Inflammatory macrophage treated with lipopolysaccharide for 1 hour (primary cell): ENCODE data around the gene CALML3.
A peak's percentile ranks its signal among the peaks of the same experiment; 100 is the strongest.

Source experiments
- DNase-seq, 2 donors: peaks; one replicate each; pipeline ENCODE4 v3.0.0-alpha.2; 2020 to 2022

CALML3 gene

DNA sequence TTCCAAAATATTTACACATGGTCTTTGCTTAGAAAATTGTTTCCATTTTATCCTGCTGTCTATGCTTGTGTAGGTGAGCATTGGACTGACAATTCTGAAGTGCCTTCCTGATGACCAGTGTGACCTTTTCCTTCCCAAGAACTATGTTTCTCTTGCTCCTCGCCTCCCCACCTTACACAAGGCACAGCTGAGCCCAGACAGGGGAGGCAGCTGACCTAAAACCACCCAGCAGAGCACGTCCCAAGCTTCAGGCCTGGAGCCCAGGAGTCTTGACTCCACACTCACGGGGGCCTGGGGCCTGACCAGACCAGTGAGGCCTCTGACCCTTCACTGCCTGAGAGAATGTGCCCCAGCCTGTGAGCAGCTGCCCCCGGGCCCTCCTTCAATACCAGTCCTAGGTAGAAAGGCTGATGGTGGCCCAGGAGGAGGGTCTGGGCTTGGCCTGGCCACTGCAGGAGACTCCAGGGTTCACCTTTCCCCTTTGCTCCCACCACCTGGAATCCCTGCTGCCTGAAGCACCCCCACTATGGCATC, 32.4 kb upstream of the CALML3 start:
- no peak for DNase-seq

DNA sequence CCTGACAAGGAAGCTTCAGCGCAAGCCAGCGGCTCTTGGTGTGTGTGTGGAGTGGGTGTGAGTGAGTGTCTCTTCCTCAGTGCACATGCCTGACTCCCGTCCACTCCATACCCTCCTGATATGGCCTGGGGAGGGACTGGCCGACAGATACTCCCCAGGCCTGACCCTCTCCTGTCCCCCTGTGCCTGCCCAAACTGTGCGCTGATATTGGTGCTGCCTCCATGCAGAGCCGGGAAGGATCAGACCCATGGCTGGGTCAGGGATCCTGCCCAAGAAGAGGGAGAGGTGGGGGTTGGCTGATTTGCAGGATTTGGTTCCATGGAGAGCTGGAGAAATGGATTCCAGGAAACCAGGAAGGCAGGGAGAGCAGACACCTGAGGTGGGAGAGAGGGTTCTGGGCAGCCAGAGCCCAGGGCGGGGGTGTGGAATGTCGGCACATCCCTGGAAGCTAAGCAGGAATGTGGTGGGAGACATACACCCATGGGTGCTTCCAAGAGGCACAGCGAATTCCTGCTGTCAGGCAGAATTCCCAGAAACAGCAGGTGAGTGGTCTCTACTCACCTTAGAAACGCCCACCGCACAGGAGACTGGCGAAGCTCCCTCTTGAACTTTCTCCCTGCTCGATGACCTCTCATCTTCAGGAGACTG, 31.7 kb upstream of the CALML3 start:
- no peak for DNase-seq

DNA sequence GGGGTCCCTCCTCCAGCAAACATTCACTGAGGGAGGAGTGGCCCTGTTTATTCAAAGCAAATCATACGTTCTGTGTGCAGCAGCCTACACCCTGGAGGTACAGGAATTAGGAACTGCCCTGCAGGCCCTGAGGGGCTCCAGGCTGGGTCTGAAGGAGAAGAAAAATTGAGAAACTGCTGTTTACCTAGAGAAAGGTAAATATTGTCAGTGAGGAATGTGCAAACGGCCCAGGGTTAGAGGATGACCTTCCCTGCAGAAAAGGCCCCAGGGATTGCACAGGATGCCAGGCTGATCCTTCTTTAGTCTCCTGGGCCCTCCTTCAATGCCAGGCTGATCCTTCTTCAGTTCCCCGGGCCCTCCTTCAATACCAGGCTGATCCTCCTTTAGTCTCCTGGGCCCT, 31.1 kb upstream of the CALML3 start:
- DNase-seq = no peak

DNA sequence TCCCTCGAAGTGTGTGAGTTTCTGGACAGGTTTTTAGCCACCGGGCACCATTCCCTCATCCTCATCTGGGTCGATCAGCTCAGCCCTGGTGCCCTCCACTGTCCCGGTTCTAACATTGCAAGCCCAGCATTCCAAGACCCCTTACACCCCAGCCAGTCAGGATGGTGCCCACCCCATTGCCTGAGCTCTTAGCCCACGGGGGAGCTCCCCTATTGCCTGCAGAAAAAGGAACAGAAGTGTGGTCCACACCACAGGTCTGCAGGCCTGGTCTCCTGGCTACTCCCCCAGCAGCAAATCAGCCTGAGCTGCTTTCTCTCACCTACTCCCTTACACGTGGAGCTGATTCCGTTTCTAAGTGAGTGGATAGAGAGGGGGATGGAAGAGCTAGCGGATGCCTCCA, 30.1 kb upstream of the CALML3 start:
- no peak for DNase-seq

DNA sequence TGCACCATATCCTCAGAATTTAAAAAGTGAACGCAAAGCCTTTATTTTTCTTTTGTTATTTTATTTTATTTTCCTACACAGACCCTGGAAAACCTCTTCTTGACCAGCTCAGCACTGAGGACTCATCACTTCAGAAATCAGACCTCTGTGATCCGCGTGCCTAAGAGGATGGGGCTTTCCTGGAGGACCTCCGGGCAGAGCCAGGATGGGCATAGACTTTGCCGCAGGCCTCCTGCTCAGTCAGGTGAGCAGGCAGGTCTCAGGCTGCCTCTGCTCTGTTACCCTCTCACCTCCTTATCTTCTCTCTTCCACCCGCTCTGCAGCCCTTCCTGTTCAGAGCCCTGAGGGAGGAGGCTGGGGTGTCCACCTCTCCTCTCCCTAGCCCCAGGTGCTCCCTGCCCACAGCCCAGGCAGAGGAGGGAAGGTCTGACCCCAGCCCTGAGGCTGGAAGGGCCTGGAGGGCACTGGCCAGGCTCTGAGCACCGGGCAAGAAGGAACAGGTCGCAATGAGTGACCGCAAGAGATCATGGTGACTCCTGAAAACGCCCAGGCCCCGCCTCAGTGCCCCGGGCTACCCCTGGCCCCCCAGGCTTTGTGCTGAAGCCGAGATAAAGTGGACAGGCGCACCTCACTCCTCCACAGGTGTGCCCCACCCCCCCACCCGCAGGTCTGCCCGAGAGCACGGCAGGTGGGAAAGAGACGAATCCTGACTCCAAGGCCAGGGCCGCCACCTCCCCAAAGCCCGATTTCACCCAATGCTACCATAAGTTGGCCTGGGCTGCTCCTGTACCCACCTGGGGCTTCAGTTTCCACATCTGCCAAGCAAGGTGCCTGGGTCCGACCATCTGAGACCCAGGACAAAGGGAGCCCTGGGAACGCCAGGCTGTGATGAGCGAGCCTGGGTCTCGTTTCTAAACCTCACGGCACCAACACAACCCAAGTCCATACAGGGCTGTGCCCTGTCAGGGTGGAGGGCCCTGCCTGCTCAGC, 28.2 kb upstream of the CALML3 start:
- no peak for DNase-seq

DNA sequence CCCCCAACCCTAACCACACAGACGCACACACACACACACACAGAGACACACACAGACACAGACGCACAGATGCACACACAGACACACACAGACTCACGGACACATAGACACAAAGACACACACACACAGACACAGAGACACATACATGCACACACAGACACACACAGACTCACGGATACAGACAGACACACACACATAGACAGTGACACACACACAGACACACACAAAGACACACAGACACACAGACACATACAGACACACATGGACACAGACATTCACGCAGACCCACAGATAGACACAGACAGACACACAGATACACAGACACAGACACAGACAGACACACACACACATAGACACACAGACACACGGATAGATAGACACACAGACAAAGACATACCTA, 27.5 kb upstream of the CALML3 start:
- no peak for DNase-seq

DNA sequence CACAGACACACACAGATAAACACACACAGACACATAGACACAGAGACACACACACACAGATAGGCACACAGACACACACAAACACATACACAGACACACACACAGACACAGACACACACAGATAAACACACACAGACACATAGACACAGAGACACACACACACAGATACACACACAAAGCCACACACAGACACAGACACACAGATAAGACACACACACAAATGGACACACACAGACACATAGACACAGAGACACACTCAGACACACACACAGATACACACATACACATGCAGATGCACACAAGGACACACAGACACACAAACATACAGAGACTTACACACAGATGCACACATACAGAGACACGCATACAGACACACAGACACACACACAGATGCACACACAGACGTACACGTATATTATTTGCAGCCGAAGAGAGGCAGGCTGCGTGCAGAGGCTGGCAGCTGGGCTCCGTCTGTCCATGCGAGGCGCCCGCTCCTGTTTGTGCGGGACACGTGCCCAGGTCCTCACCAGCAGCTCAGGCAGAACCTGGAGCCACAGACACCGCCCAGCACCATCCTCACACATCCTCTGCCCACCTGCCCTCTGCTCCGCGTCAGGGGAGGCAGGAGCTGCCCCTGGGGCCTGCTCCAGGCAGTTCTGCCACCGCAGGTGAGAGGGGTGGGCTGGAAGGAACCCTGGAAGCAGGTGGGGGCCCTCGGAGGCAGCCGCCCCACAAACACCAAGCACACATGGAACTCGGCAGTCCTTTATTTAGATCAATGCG, 26.6 kb upstream of the CALML3 start:
- DNase-seq = no peak

DNA sequence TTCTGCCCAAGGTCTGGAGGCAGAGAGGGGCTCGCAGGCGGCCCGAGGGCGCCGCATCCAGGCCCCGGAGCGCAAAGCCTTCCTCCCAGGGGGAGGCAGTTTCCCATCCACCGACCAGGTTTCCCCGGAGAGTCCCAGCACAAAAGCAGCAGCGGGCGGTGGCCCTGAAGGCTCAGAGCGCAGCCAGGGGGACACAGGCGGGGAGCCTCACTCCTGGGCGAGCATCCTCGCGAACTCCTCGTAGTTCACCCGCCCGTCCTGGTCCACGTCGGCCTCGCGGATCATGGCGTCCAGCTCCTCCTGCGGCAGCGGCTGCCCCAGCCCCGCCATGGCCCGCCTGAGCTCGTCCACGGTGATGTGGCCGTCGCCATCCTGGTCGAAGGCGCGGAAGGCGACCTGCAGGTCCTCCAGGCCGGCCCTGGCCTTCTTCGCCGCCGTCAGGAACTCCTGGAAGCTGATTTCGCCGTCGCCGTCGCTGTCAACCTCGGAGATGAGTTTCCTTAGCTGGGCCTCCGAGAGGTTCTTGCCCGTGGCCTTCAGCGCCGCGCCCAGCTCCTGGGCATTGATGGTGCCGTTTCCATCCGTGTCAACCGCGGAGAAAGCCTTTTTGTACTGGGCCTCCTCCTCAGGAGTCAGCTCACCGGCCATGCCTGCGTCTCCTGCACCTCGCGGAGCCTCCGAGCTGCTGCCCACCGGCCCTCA, 25.8 kb upstream of the CALML3 start:
- DNase-seq = no peak

DNA sequence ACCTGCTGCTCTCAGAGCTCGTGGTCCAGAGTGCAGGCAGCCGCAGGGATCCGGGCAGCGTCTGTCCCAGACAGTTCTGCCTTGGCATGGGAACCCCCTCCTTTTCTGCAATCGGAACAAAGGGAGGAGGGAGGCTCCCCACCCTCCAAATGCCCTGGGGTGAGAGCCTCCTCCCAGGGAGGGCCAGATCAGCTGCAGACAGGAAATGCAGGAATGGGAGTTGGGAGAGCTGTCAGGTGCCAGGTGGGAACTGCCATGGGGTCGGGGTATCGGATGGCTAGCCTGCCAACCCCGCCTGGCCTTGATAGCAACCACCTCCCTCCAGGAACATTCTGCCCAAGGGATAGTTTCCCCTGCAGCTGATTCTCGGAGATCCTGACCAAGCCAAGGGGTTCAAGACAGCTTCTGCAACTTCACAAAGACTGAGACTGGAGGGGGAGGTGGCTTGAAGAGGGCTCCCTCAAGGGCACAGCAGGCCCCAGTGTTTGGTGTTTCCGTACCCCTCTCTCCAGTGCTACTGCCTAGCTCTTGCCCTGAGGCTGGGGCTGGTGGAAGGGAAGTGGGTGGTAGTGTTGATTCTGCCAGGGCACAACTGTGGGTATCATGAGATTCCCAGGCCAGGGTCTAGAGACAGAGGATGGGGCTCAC, 25.1 kb upstream of the CALML3 start, which contains the start of gene CALML5:
CALML5 (minus strand) TSS at position 78 of the 648 bp plus-strand sequence. CDS start 132 bp downstream, outside the sequence.
- DNase-seq = no peak

DNA sequence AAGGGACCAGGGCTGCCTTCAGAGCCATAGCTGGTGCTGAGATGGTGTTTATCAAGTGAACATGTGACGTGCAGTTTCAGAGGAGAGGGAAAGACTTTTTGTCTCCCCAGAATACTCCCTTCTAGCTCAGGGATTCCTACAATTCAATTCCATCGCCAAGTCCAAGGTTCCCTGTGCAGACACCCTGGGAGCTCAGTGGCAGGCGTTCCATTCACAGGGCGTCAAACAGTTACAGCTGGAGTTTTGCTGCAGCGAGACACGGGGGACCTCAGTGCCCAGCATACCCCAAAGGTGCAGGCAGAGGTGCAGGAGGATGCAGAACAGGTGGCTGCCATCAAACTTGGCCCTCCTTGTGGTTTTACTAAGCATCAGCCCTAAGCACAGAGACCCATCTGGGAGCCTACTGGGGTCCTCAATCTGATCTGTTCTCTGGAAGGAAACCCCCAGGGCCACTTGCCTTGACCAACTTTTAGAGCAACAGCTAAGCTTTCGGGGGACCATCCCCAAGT, 24.5 kb upstream of the CALML3 start:
- no peak for DNase-seq

DNA sequence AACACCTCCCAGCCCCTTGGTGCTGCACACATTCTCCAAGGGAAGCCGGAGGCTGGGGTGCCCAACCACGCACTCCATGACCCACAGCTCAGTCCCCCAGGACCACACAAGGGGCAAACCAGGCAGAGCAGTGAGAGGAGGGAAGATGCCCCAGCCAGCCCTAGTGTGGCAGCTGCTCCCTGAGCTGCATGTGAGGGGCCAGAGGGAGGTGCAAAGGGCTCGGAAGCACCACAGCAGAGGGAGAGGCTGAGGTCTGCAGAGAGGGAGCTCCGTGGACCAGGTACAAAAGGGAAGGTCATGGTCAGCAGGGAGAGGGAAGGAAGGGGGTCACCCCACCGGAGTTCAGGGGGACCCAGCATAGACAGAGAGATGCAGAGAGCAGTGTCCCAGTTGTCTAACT, 23.9 kb upstream of the CALML3 start:
- no peak for DNase-seq

DNA sequence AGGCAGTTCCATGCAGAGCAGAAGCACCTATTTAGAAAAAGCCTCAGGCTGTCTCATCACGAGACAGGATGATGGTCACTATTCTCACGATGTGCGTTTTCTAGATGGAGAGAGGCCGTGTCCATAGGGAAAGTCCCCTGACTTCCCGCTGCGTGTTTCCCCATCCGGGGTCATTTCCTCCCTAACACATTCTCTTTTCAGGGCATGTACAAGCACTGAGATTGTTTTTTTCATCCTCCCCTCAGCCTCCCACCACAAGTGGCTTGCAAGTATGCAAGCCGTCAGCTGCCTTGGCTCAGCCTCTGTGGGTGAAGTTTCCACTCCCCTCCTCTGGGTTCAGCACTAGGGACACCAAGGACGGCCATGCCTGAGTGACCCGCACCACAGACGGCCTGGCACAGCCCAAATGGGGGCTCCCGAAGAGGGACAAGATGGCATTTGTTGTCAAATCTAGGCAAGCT, 22.7 kb upstream of the CALML3 start:
- peak; percentile 0 to 3 for DNase-seq

DNA sequence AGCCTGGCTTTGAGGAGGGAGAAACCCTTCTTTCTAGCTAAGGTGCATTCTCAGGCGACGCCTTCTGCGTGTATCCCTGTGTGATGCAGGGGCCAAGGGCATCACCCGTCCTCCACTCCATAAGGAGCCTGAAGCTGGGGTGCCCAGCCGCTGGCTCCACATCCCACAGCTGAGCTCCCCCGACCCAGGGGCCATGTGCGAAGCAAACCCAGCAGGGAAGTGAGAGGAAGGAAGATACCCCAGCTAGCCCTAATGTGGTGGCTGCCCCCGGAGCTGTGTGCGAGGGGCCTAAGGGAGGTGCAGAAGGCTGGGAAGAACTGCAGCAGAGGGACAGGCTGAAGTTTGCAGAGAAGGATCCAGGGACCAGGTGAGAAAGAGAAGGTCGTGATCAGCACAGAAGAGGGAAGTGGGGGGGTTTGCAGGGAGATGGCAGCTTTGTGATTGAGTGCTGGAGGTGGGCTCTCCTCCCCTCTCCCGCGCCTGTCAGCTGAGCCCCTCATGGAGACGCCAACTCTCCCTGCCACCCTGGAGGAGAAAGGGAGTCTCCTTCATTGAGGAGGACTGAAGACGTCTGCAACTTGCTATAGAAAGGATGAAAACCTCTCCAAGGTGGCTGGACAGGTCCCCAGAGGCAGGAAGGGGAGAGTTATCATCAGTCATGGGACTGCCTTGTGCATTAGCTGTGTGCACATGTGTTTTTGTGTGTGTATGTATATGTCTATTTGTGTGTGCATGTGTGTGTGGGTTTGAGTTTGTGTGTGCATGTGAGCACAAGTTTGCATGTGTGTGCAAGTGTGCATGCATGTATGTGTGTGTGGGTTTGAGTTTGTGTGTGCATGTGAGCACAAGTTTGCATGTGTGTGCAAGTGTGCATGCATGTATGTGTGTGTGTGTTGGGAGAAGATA, 21.9 kb upstream of the CALML3 start:
- no peak for DNase-seq

DNA sequence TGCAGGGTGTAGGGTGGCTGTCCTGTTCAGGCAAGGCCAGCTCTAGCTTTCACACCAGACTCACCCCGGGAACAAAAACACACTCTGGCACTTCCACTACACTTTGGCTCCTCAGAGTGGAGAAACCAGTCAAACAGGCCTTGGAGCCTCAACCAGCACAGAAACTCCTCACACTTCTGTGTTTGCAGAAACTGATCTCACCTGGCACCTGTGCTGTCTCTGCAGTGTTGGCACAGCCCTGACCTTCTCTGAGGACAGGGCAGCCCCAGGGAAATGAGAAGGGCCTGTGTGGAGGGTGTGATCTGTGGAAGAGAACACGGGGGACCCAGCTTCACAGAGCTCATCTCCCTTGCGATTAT, 21.3 kb upstream of the CALML3 start:
- no peak for DNase-seq

DNA sequence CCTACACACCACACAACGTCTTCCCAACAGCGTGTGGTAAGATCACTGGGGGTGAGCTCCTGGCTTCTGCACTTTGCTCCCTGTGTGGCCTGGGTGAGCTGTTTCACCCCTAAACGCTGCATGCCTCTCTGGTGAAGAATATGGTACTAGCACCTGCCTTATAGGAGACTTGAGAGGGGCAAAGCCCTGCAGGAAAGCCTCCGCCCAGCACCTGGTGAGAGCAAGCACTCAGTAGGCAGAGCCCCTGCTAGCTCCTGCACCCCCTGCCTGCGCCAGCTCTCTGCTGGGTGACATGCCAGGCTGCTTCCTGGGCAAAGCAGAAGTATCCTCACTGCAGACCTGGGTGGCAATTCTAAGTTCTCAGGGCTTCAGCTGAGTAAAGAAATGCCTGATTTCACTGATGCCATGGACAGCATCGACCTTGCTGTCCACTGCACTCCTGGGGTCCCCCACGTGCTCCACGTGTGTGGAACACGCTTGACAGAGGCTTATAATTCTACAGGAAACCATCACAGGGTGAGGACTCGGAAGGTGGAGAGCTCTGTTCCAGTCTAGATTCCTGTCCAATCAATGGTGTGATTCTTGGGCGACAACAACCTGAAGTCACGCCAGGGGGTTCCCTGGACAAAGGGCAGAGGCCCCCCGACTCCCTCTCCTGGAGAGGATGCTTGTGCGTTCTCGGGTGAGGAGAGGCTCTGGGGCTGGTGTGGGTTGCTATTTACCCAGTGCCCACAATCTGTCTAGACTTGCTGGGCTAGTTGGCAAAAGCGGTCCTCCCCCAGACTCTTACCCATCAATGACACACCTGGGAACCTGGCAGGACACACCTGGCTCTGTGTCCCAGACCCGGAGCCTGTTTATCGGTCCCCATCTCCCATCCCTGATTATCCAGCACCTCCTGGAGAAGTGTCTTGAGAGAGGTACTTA, 20.4 kb upstream of the CALML3 start:
- no peak for DNase-seq

DNA sequence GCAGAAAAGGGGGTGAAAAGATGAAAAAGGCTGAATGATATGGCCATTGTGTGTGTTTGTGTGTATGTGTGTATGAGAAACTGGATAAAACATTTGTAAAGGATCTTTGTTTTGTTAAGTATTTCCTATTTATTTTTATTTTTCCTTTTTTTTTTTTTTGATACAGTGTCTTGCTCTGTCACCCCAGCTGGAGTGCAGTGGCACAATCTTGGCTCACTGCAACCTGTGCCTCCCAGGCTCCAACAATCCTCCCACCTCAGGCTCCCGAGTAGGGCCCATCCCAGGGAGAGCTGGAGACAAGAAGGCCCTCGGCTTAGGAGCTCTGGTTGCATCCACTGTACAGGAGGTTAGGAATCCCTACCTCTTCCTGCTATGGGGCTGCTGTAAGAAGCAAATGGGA, 18.5 kb upstream of the CALML3 start:
- DNase-seq = no peak

DNA sequence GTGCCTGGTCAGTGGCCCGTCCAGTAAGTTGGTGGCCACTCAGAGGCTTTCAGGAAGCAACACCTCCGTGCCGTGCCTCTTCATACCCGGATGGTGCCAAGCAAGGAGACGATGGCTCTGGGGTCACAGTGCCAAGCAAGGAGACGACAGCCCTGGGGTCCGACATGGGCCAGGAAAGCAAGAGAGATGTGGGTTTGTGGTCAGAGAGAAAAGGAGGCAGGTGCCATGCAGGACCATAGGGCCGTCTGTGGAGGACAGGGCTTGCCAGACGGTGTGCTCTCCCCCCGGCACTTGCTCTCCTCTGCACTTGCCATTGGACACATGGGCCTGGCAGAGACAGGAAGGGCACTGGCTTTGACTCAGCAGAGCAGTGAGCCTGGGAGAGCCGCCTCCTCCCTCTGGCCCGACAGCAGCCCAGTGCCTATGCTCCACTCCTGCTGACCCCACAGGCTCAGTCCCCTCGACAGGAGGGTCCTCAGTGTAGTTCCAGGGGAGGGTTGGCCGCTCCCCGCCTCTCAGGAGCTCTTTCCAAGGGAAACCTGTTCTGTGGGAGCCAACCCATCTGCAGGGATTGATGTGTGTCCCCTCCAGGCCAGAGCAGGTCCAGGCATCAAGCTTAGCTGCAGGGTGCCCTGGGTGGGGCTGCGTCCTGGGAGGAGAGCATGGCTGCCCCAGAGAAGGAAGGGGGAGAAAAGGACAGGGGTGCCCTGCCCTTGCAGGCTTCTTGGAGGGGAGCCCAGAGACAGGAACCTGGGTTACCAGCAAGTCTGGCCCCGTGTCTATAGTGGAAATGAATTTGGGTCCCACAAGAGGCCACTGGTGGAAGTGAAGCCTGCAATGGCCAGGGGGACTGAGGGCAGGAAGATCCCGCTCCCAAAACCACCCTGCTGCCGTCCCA, 17.8 kb upstream of the CALML3 start:
- no peak for DNase-seq

DNA sequence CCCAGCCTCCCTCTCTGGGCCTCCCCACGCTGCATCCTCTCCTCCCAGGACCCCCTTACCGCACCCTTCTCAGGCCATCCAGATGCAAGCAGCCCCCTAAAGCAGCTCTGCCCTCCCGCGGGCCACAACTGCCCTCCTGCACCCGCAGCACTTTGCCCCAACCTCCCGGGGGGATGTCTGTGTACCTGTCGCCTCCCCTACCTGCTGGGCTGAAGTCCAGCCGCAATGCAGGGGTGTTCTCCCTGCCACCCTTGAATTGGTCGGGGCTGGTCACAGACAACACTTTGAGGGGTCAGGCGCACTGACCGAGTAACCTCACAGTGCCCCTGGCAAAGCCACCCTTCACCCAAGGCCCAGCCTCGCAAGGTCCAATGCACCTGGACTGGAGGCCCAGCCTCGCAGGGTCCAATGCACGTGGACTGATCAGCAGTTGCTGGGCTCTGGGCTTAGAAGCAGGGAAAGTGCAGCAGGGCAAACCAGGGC, 17.1 kb upstream of the CALML3 start:
- DNase-seq = no peak
